Measurements from ENCODE around the gene RORB.

The RORB gene

GRCh38 chr9:74598874-74599273 is 101.7 kb downstream of the RORB start:
- DNase-seq (ENCODE audit: low spot score), result no peak

- DNase-seq (ENCODE audit: low spot score), result no peak
Observed at GRCh38 chr9:74609671-74610405, 112.7 kb downstream of the RORB start.

- no peak for DNase-seq (ENCODE audit: low spot score)
Observed at GRCh38 chr9:74610523-74611061, 113.5 kb downstream of the RORB start.

GRCh38 chr9:74630228-74630627 is 133.1 kb downstream of the RORB start:
- no peak for DNase-seq (ENCODE audit: low spot score)

GRCh38 chr9:74639112-74639511 is 142.0 kb downstream of the RORB start:
- no peak for DNase-seq (ENCODE audit: low spot score)

DNA sequence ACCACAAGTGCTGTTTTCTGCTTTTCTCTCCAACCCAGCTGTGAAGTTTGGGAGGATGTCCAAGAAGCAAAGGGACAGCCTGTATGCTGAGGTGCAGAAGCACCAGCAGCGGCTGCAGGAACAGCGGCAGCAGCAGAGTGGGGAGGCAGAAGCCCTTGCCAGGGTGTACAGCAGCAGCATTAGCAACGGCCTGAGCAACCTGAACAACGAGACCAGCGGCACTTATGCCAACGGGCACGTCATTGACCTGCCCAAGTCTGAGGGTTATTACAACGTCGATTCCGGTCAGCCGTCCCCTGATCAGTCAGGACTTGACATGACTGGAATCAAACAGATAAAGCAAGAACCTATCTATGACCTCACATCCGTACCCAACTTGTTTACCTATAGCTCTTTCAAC is 145.2 kb downstream of the RORB start:
- no peak for DNase-seq (ENCODE audit: low spot score)

DNA sequence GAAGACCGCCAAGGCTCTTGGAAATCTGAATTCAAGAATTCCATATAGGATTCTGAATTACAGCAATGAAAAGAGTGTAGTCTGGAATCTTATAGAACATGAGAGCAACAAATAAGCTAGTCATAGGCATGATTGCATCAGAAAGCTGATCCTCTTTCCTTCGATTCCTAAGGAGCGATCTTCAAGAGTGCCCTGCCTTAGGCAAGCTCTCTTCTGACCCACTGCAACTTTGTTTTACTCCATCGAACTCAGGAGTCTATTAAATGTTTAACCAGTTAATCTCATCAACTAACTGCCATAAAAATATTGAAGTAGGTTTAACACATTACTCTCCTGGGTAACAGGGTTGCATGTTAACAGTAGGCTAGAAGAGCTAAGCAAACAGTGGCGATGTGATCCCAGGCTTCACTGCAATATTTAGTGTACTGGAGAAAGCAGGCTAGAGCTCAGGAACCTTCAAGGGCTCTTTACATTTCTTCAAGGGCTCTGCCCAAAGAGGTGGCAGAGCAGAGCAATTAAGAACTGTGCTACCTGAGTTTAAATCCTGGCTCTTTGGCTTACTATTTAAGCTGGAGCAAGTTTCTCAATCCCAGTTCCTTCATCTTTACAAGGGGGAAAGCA is 146.3 kb downstream of the RORB start:
- no peak for DNase-seq (ENCODE audit: low spot score)

DNA sequence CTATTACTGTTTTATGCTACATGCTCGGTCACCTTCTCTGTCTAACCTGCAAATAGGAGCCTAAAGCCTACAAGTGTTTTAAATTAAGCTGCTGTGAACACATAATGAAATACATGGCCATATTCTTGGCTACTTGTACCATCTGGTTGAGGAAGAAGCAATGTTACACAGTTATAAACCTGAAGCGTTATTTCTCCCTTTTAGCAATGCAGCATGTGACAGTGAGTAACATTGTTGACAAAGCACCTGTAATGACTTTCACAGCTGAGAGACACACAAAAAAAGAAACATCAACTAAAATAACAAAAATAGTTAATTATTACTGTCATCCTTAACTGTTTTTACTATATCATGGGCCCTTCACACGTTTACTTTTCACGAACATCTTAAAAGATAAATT is 146.9 kb downstream of the RORB start:
- no peak for DNase-seq (ENCODE audit: low spot score)

GRCh38 chr9:74645007-74645639 is 148.0 kb downstream of the RORB start:
- no peak for DNase-seq (ENCODE audit: low spot score)

- DNase-seq (ENCODE audit: low spot score), result no peak
Observed at GRCh38 chr9:74653410-74654080, 156.4 kb downstream of the RORB start.

DNA sequence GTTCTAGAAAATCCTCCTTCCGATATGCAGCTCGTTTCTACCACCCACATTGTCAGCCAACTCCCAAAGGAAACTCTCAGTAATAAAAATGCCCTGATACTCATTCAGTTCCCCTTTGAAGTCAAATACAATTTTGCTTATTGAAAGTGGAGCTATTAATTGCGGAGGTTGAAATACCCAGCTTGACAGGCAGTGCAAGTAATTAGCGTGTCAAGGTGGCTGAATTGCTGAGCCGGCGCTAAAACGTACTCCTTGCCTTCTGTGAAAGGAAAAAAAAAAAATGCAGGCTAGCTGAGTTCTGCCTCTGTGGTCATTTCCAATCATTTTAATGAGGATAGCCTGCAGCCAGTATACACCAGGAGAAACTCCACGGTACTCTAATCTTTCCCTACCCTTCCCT is 165.5 kb downstream of the RORB start:
- DNase-seq (ENCODE audit: low spot score), result no peak

DNA sequence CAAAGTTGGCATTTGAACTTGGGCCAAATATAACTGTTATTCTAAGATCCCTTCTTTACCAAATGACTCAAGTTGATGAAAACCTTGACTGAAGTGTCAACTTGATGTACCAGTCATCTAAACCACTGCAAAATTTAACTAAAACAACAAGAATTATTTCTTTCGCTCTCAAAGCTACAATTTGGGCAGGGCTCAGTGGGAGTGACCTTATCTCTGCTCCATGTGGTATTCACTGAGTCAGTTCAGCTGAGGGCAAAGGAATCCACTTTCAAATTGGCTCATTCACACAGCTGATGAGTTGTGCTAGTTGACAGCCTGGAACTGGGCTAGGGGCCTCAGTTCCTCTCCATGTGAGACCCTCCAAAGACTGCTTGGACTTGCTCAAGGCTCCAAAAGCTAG is 166.3 kb downstream of the RORB start:
- no peak for DNase-seq (ENCODE audit: low spot score)

- DNase-seq (ENCODE audit: low spot score), result no peak
Observed at GRCh38 chr9:74666625-74667316, 169.6 kb downstream of the RORB start.

GRCh38 chr9:74672237-74672636 is 175.1 kb downstream of the RORB start:
- DNase-seq (ENCODE audit: low spot score), result no peak

- DNase-seq (ENCODE audit: low spot score), result no peak
Observed at GRCh38 chr9:74674077-74674476, 176.9 kb downstream of the RORB start.

- DNase-seq (ENCODE audit: low spot score), result no peak
Observed at GRCh38 chr9:74681906-74682305, 184.8 kb downstream of the RORB start.

GRCh38 chr9:74683322-74683721 is 186.2 kb downstream of the RORB start:
- DNase-seq (ENCODE audit: low spot score), result no peak

DNA sequence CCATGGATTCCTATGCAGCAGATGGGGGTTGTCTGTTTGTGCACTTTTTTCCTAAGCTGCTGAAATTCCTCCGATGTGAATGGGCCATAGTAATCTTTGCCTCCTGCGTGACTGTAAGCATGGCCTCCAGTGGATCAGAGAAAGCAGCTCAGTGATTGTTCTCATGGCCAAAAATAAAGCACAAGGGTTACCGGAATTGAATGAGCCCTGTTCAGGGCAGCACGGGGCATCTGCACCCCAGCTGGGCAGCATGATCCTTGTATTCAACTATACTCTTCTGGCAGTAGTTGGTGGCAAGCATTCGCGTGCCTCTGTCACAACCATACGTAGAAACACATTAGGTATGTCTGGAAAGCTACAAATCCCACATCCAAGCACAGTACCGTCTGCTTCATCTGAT is 193.9 kb downstream of the RORB start:
- no peak for DNase-seq (ENCODE audit: low spot score)

DNA sequence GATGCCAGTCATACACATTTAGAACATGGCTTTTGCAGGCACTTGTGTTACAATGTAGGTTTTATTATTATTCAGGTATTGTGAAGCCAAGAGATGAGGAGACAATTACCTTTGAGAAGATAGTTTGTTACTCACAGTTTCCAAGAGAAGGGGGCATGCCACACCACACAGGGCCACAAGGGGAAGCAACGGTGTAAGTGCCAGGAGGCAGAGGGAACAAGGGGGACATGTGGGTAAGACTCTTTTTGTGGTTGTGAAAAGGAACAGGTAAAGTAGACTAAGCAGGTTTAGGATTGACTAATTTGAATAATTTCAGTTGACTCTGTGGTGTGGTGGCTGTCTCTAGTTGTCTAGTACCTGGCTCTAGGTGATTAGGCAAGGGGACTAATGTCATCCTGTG is 199.4 kb downstream of the RORB start:
- no peak for DNase-seq (ENCODE audit: low spot score)

GRCh38 chr9:74697535-74697934 is 200.4 kb downstream of the RORB start:
- DNase-seq (ENCODE audit: low spot score), result no peak

GRCh38 chr9:74711341-74711740 is 214.2 kb downstream of the RORB start:
- DNase-seq (ENCODE audit: low spot score), result no peak

DNA sequence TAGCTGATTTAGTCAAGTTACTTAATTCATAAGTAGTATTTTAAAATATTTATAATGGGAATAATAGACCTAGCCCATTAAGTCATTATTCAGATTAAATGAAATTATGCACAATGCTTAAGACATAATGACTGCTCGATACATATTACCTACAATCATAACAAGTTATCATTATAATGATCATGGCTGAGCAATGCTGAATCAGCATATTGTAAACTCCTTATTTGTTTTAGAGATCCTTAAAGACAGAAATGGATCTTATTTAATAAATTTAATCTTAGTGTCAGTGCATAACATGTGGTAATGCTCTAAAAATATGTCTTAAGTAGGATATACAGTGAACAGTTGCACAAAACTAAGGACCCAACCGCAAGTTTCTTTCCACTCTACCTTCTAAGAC is 221.6 kb downstream of the RORB start:
- no peak for DNase-seq (ENCODE audit: low spot score)

All from activated CD4-positive, alpha-beta T cell treated with anti-CD3 and anti-CD28 coated beads, Interleukin-2, Interleukin-4, amounts not matched to agents 100 ng/mL and 50 ng/mL, durations not matched to agents 16 hours and 8 hours (primary cell).